H1 (cell line): Measurements from ENCODE around the gene NME3. TPM values are rescaled to one million over a fixed set of nuclear protein-coding genes. Genes with fewer than 3 reads are reported as not detected.

ENCODE experiments used
- CBX8 ChIP-seq: fragments of 300-800, 300-1000 bp; sonication (generic); IDR thresholded peaks from 2 replicates; pipeline ENCODE4 v1.7.1; 2016; ENCODE audit warnings: low read depth, low read length, borderline replicate concordance
- CEBPB ChIP-seq: IDR thresholded peaks from 2 replicates; pipeline ENCODE4 v1.6.1; 2012; ENCODE audit warnings: low read depth, low read length
- CTBP2 ChIP-seq: IDR thresholded peaks from 2 replicates; pipeline ENCODE4 v1.7.0; 2011; ENCODE audit warnings: borderline replicate concordance, mild to moderate bottlenecking, moderate library complexity, mixed read lengths, low read length; ENCODE audit not compliant: insufficient read depth, insufficient read length
- FOSL1 ChIP-seq: IDR thresholded peaks from 2 replicates; pipeline ENCODE4 v1.6.1; 2011; ENCODE audit warnings: mild to moderate bottlenecking, low read depth, low read length, moderate library complexity; ENCODE audit not compliant: insufficient read depth
- GABPA ChIP-seq: IDR thresholded peaks from 2 replicates; pipeline ENCODE4 v1.6.1; 2011; ENCODE audit warnings: mild to moderate bottlenecking, low read length, moderate library complexity, borderline replicate concordance; ENCODE audit not compliant: insufficient read depth
- HDAC6 ChIP-seq: IDR thresholded peaks from one replicate; pipeline ENCODE4 v1.7.1; 2012; ENCODE audit warnings: low read depth, mild to moderate bottlenecking, inconsistent platforms, low read length, moderate library complexity
- JUND ChIP-seq: IDR thresholded peaks from 2 replicates; pipeline ENCODE4 v1.6.1; 2011; ENCODE audit warnings: mild to moderate bottlenecking, improper control_type of control experiment, low read length
- MAFK ChIP-seq: IDR thresholded peaks from 2 replicates; pipeline ENCODE4 v1.6.1; 2012; ENCODE audit warnings: low read depth, mild to moderate bottlenecking, improper control_type of control experiment, low read length
- NRF1 ChIP-seq: IDR thresholded peaks from 2 replicates; pipeline ENCODE4 v1.6.1; 2011; ENCODE audit warnings: mild to moderate bottlenecking, low read depth, low read length, improper control_type of control experiment
- POLR2A ChIP-seq, 2 experiments: IDR thresholded peaks; 1 replicate in 1 of 2; 2 replicates in 1 of 2; pipeline ENCODE4 v1.6.1; 2011; ENCODE audit warnings: low read depth in 2 of 2, low read length in 2 of 2, mild to moderate bottlenecking in 2 of 2; ENCODE audit errors: control extremely low read depth in 1 of 2
- POLR2AphosphoS5 ChIP-seq: IDR thresholded peaks from 2 replicates; pipeline ENCODE4 v1.6.1; 2011; ENCODE audit warnings: low read depth, low read length
- RXRA ChIP-seq: IDR thresholded peaks from 2 replicates; pipeline ENCODE4 v1.6.1; 2011; ENCODE audit warnings: low read depth, mild to moderate bottlenecking, low read length, moderate library complexity; ENCODE audit not compliant: insufficient read depth
- SAP30 ChIP-seq: fragments of 300-600 bp; sonication (generic); IDR thresholded peaks from 2 replicates; pipeline ENCODE4 v1.7.1; 2012; ENCODE audit warnings: low read length, moderate library complexity, mild to moderate bottlenecking, inconsistent platforms; ENCODE audit not compliant: insufficient read depth, insufficient replicate concordance
- SIN3A ChIP-seq, 2 experiments: IDR thresholded peaks in 1 of 2; conservative IDR thresholded peaks in 1 of 2; 2 replicates each; pipeline ENCODE4 v1.6.1; 2011 to 2012; ENCODE audit warnings: low read length in 2 of 2, improper control_type of control experiment in 1 of 2, low read depth in 1 of 2, mild to moderate bottlenecking in 1 of 2
- SIRT6 ChIP-seq: IDR thresholded peaks from one replicate; pipeline ENCODE4 v1.7.1; 2012; ENCODE audit warnings: low read length, inconsistent platforms
- TAF1 ChIP-seq: IDR thresholded peaks from 2 replicates; pipeline ENCODE4 v1.6.1; 2011; ENCODE audit warnings: mild to moderate bottlenecking, low read depth, low read length
- TCF12 ChIP-seq: IDR thresholded peaks from 2 replicates; pipeline ENCODE4 v1.6.1; 2011; ENCODE audit warnings: low read depth, mild to moderate bottlenecking, low read length
- YY1 ChIP-seq: IDR thresholded peaks from 2 replicates; pipeline ENCODE4 v1.6.1; 2011; ENCODE audit warnings: low read depth, mild to moderate bottlenecking, low read length
- polyA plus RNA-seq, 7 experiments: library from polyadenylated mRNA; depleted of rRNA in 3 of 7; stranded (reverse) in 5 of 7; unstranded in 2 of 7; fragments of >200 nt in 5 of 7; fragments of 200-250 nt in 2 of 7; gene quantifications; 1 replicate in 5 of 7; 2 replicates in 1 of 7; 4 replicates in 1 of 7; pipeline versions ENCODE4 v1.2.1 to v1.2.3, GENCODE V29; 2011 to 2013; ENCODE audit warnings: missing spikeins in 2 of 7, mixed read lengths in 2 of 7
- total RNA-seq: library from RNA; stranded (reverse); fragmentation: NEBNext Ultra II Directional; extraction: Animal tissue kit (Norgen Biotek cat#: 25700); gene quantifications from 2 replicates; pipeline ENCODE4 v1.2.1, GENCODE V29; 2021
- TF ChIP-seq, protein P1 (sequence below): IDR thresholded peaks from 2 replicates; pipeline ENCODE4 v1.6.1; 2011; ENCODE audit warnings: low read length, improper control_type of control experiment
- TF ChIP-seq, protein P2 (sequence below), 3 experiments: IDR thresholded peaks; 1 replicate in 2 of 3; 2 replicates in 1 of 3; pipeline versions ENCODE4 v1.5.1 to v1.6.1; 2011; ENCODE audit warnings: low read length in 3 of 3, mild to moderate bottlenecking in 3 of 3, inconsistent platforms in 2 of 3, low read depth in 1 of 3, moderate library complexity in 1 of 3; ENCODE audit not compliant: insufficient read depth in 1 of 3; ENCODE audit errors: control extremely low read depth in 1 of 3

Gene NME3
- total and polyA plus RNA-seq, 2 of the 8 experiments (the other 6 are each of a cell fraction or from before 2014, with no cell fraction given): 72.5 to 163 TPM

DNA sequence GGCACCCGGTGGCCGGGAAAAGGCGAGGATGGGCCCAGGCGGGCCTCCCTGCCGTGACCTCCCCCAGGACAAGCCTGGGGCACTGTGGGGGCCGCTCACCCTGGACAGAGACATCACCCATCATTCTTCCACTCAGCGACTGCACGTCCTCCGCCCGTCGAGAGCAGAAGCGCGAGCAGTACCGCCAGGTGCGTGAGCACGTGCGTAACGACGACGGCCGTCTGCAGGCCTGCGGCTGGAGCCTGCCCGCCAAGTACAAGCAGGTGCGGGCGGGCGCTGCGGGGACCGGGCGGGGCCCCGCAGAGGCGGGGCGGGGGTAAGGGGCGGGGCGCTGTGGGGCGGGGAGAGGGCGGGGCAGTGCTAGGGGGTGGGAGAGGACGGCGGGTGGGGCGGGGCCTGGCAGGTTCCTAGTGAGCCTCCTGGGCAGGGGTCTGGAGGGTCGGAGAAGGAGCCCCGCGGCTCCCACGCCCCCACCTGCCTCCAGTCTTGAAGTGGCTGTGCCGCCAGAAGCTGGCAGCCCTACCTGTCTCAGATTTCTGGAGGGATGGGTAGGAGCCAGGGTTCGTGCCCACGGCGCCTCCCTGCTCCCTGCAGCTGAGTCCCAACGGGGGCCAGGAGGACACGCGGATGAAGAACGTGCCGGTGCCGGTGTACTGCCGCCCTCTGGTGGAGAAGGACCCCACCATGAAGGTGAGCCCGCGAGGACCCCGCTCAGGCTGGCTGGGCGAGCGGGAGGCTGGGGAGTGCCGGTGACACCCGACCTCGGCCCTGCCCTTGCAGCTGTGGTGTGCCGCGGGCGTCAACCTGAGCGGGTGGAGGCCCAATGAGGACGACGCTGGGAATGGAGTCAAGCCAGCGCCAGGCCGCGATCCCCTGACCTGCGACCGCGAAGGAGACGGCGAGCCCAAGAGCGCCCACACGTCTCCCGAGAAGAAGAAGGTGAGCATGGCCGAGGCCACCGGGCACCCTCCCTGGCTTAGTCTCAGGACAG lies 7.5 kb downstream of the NME3 start (continued):
- TF ChIP-seq, protein P1, sequence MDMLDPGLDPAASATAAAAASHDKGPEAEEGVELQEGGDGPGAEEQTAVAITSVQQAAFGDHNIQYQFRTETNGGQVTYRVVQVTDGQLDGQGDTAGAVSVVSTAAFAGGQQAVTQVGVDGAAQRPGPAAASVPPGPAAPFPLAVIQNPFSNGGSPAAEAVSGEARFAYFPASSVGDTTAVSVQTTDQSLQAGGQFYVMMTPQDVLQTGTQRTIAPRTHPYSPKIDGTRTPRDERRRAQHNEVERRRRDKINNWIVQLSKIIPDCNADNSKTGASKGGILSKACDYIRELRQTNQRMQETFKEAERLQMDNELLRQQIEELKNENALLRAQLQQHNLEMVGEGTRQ: no peak
- TF ChIP-seq RXRA: no peak
- TF ChIP-seq SIRT6: no peak
- no peak for TF ChIP-seq HDAC6
- TF ChIP-seq CTBP2: no peak
- TF ChIP-seq YY1: no peak
- no peak; the same call in 1 of the 2 replicates for TF ChIP-seq POLR2AphosphoS5
- TF ChIP-seq CBX8: no peak
- no peak for TF ChIP-seq SAP30
- TF ChIP-seq FOSL1: no peak
- TF ChIP-seq, protein P2, sequence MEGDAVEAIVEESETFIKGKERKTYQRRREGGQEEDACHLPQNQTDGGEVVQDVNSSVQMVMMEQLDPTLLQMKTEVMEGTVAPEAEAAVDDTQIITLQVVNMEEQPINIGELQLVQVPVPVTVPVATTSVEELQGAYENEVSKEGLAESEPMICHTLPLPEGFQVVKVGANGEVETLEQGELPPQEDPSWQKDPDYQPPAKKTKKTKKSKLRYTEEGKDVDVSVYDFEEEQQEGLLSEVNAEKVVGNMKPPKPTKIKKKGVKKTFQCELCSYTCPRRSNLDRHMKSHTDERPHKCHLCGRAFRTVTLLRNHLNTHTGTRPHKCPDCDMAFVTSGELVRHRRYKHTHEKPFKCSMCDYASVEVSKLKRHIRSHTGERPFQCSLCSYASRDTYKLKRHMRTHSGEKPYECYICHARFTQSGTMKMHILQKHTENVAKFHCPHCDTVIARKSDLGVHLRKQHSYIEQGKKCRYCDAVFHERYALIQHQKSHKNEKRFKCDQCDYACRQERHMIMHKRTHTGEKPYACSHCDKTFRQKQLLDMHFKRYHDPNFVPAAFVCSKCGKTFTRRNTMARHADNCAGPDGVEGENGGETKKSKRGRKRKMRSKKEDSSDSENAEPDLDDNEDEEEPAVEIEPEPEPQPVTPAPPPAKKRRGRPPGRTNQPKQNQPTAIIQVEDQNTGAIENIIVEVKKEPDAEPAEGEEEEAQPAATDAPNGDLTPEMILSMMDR (IDR thresholded peaks at IDR 0.05; ENCODE audit: control extremely low read depth in 1 of 3, insufficient read depth in 1 of 3, low read depth in 1 of 3, low read length in 3 of 3): peak in 2 of 3 experiments; percentile 66 to 82; a peak in 3 of 4 replicates
- TF ChIP-seq SIN3A (conservative IDR thresholded peaks at IDR 0.05 in 1 of 2, IDR thresholded peaks at IDR 0.05 in 1 of 2; ENCODE audit: low read depth in 1 of 2, low read length in 2 of 2): peak; percentile 35 to 81; a peak in 2 of 4 replicates
- no peak for TF ChIP-seq POLR2A (IDR thresholded peaks at IDR 0.05; ENCODE audit: control extremely low read depth in 1 of 2, low read depth in 2 of 2, low read length in 2 of 2)
- TF ChIP-seq TAF1: no peak
- TF ChIP-seq MAFK: no peak
- TF ChIP-seq JUND: no peak
- TF ChIP-seq CEBPB: no peak
- TF ChIP-seq GABPA: peak; percentile 63; the same call in 1 of the 2 replicates
- no peak for TF ChIP-seq NRF1
- peak; percentile 78; the same call in 1 of the 2 replicates for TF ChIP-seq TCF12
